NCI-H82 (cell line): ENCODE data around the gene MCC.
"Not testable (repeated sequence)": the region's sequence is repeated elsewhere in the genome, so short reads cannot be mapped to it uniquely, and the experiment has no call there.

Experiments used
- DNase-seq: peaks from one replicate; lab custom pipeline; 2025; lab: John Stamatoyannopoulos, UW

Gene MCC

DNA sequence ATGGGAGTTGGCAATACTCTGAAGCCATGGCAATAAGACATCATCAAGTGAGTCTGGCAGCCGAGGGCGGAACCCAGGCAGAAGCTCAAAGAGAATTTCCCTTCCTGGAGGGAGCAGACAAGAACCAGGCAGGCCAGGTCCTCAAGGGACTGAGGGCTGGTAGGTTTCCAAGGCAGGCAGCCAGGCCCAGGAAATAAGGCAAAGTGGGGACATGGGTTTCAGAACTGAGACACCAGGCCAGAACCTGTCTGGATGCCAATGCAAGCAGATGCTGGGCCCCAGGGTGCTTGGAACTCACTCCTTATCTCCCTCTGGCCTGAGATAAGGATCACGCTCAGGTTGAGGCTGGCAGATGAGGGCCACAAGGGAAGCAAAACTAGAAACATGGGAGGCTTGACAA lies 62.3 kb downstream of the MCC start:
- no peak for DNase-seq

DNA sequence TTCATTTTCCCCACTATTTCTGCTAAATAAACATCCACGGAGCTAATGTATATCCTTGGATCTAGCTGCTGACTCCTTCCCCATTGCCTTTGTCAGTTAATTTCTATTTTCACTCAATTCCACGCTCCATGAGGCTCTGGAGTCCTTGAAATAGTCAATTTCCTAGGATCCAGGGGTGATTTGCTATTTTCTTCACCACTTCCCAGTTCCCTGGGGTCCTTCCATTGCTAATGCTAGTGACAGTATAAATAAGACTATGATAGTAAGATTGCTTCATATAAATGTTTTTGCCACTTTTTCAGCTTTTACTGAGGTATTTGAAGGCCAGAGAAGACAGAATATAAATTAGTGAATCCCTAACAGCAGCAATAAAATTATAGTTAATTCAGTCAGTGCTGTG lies 66.6 kb downstream of the MCC start:
- DNase-seq: no peak

DNA sequence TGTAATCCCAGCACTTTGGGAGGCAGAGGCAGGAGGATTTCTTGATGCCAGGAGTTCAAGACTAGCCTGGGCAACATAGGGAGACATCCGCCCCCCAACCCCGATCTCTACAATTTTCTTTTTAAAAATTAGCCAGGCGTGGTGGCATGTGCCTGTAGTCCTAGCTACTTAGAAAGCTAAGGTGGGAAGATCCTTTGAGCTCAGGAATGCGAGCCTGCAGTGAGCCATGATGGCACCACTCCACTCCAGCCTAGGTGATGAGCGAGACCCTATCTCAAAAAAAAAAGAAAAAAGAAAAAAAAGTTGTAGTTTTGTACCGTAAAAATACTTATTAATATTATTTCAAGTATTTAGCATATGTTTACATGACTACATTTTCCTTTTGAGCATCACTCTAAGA lies 82.7 kb downstream of the MCC start:
- no peak for DNase-seq

DNA sequence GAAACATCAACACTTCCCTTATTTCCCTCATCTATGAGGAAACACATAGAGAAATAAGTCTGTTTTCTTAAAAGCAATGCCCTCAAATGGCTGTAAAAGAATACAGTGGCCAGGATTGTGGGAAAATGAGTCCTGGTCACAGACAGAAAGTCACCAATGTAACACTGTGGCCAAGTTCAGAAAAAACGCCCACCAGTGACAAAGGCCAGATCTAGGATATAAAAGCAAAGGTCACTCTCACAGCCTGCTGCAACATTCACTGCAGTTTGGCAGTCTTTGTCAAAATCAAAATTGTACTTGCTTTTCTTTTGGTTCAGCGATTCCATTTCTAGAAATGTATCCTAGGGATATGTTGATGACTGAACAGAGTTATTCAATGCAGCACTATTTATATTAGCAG lies 84.0 kb downstream of the MCC start:
- DNase-seq: no peak

DNA sequence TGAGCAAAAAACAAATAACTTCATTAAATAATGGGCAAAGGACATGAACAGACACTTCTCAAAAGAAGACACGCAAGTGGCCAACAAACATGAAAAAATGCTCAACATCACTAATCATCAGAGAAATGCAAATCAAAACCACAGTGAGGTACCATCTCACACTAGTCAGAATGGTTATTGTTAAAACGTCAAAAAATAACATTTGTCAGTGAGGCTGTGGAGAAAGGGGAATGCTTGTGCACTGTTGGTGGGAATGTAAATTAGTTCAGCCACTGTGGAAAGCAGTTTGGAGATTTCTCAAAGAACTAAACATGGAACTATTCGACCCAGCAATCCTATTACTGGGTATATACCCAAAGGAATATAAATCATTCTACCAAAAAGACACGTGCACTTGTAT lies 90.3 kb downstream of the MCC start:
- not testable (repeated sequence) for DNase-seq

DNA sequence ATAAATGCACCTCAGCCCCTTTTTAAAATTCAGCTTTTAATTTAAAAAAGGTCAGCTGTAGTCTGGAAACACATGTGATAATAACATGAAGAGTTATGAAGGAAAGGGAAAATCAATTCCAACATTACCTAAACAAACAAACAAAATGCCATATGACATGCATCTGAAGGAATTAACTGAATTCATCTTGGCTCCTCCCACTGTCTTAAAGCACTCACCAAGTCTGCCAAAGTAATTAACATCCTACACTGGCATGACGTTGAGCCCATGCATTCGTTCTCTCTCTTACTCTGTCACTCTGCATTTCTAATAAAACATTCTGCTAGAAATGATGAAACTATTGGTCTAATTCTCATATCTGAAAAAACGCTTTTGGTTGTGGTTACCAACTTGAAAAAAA lies 91.2 kb downstream of the MCC start:
- DNase-seq: peak; percentile 13

DNA sequence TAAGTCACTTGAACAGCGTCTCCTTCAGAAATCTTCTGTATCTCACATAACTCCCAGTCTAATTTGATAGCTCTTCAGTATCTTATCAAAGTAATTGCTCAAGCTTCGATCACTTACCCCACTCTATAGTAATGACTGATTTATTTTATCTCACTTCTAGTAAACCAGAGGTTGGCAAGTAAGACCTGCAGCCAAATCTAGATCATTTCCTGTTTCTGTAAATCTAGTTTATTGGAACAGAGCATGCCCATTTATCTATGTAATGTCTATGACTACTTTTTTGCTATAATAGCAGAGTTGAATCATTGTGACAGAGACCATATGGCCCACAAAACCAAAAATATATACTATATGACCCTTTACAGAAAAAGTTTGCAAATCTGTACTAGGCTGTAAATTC lies 93.6 kb downstream of the MCC start:
- no peak for DNase-seq

DNA sequence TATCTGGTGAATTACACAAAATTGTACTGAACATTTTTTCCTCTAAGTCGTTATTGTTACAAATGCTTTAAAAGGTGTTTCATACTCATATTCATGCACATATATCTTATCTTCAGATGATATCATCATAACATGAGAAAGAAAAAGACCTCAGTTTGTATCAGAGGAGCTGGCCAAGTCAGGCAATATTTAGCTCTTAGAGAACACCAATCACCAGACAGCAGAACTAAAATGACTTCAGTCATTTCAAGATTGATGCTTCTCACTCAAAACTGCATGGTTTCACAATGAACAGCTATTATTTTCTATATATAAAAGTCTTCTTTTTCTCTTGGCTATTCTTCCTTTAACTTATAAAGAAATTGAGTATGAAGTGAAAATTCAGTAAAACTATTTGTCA lies 98.0 kb downstream of the MCC start:
- DNase-seq: no peak

DNA sequence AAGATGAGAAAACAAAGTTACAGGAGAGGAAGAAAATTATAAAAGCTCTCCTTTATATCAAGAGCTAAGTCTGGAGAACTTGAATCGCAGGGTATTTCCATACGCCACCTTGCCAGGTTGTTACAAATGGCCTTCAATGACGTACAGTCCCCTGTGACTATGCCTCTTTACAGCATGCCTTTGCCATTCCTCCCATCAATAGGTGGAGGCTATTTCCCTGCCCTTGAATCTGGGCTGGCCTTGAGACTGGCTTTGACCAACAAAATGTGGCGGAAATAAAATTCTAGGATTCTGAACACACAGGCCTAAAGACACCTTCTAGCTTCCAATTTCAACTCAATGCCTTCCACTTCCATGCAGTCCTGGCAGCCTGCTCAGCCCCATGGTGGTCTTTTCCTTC lies 99.1 kb downstream of the MCC start:
- DNase-seq: no peak

DNA sequence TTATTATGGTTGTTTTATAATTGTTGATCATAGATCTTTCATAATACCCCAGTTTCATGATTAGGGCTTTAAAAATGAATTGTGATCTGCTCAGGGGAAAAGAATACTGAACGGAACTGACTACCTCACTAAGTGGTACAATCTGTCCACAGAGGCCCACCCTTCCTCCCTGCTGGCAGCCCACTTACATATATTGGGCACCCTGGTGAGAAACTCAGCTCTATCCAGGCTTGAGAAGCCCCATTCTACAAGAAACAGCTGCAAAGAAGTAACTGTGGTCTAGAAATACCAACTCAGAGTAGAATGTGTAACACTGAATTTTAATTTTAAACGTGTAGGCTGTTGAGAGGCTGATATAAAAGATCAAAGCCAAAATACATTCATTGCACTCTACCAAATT lies 100.4 kb downstream of the MCC start:
- DNase-seq: no peak

DNA sequence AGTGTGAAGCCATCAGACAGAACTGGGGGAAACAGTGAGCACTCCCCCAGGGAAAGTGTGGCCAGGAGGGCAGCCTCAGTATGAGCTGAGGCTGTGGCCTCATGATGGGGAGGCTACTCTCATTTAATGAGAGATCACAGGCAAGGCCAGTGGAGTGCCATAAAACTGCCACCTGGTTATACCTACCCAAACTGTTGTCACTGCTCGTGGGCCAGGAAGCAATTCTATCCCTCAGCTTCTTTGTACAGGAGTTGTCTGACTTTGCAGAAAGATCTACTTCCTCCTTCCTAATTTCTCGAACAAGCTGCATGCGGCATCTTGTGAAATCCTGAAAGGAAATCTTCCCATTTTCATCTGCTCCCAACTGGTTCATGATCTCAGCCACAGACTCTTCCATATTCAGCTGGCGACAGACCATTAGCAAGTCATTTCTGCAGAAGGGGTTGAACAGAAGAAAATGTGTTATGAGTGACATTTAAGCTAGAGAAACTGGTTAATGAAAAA lies 103.4 kb downstream of the MCC start:
- DNase-seq: no peak

DNA sequence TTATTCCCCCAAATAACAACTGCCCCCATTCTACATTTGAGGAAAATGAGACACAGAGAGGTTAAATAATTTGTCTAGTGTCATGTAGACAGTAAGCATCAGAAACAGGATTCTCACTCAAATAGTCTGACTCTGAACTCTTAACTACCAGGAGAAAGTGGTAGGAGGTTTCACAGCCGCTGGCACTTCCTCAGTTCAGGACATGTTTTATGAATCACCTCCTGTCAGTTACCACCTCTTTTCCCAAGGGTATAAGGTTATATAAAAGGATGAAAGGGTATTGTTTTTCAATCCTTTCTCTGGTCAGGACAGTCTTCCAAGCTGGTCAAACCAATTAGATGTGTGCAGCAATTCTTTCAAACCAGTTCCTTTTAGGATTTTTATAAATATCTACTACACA lies 105.5 kb downstream of the MCC start:
- DNase-seq: peak; percentile 3

DNA sequence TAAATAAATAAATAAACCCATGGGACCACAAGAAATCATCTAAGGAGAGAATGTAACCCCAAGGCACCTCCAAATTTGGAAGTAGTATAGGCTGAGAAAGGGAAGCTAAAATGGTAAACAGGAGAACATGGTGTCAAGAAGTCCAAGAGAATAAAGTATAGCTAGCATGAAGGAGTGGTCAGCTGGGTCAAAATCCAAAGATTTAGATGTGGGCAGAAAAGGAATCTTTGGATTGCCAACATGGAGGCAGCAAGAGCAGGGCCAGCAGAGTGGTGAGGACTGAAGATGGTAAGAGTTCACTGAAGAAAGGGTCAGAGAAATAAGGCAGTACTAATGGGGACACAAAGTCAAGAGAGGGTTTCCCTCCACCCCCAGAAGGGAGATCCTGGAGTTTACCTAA lies 106.5 kb downstream of the MCC start:
- DNase-seq: no peak

DNA sequence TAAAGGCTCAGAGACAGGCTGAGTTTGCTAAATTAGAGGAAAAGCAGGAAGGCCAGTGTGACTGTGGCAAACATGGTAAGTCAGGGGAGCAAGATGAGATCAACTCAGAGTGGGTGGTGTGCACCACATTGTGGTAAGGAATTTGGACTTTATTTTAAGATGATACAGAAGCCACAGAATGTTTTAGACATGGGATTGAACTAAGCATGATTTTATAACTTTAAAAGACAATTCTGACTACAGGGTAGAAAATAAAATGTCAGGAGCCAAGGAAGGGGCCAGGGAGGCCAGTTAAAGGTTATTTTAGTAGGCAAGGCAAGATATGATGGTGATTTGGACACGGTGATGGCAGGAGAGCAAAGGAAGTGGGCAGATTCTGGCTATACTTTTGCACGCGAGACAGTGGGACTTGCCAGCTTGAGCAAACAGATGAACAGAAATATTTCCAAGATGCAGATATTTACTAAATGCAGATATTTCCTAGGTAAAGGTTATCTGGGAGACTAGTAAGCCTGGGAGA lies 107.4 kb downstream of the MCC start:
- no peak for DNase-seq

DNA sequence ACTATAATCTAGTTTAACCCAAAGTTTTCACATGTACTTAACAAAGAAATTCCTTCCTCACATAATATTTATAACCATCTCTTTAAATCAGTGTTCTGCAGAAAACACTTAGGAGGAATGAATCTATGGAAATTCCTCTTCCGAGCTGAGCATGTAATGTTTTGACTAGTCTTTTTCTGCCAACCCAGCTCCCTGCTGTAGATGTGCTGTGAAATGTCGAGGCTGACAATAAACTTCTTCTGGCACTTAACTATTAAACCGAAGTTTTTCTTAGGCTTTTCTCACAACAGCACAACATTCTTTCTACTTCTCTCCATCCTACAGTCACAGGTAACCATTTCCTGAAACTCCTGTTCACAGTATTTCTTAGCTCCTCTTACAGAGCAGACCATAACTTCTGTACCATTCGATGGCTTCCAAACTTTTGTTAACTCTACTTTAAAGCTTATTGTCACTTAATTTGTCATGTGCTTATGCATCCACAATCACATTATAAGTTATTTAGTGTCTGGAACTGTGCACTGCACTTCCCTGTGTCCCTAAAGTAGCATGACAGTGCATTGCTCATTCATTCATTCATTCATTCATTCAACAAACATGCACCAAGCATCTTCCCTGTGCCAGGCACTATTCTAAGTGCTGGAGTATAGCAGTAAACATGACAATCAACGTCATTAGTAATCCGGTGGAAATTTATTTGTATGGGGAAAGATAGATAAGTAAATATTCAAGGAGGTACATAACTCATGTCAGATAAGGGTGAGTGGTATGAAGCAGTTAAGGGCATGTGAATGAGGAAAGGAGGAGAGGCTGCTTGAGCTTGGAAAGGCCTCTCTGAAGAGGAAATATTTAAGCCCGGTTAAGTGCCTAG lies 108.1 kb downstream of the MCC start:
- DNase-seq: no peak

DNA sequence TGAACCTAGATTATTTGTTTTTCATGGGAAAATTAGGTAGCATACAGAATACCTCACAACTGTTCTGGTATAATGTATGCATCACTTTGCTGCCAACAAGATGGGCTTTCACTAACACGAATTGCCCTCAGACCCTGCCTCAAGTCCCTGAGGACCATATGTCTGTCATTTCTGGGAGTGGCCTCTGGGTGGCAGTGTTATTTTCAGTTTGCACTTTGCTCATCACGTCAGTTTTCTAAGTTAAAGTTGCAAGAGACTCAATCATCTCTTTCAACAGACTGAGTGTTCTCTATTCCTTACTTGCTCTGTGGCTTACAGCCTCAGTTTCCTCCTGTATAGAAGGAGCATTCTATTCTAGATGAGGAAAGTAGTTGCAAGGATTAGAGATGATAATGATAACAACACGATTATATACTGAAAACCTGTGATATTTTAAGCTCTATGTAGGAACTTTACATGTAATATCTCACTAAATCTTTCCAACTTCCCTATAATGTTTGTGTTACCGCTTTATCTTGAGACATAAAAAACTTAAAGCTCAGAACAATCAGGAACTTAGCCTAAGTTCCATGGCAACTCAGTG lies 109.2 kb downstream of the MCC start:
- DNase-seq: peak; percentile 83

DNA sequence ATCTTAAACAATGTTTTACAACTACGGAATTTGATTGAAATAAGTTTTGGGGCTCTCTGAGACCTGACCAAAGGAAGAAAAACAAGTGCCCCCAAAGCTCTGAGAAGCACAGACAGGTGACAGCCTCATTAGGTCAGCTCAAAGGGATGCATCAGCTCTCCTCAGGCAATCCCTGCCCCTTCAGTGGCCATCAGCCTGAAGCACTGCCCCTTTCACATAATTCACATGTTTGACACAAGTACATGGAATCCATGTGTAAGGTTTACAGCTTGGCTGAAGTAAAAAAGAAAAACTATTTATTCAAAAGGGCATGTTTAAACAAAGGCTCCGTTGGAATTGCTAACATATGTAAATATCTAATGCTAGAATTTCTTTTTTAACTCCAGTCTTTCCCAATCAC lies 109.7 kb downstream of the MCC start:
- DNase-seq: no peak

DNA sequence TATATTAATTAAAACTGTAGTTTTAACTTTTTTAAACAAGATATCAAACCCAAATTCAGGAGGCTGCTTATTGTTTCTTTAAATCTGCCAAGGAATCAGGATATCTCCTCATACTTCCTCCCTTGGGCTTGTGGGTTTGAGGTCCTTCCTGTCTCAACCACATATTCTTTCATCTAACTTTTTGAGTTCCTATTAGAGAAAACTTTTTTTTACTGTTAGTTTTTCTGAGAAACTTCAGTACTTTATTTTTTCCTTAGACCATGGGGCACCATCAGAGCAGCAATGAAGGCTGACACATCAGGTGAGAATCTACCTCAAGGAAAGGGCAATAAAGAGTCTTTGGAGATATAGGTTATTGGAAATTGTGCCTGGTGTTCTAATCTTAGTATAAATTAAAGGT lies 110.2 kb downstream of the MCC start:
- DNase-seq: no peak

DNA sequence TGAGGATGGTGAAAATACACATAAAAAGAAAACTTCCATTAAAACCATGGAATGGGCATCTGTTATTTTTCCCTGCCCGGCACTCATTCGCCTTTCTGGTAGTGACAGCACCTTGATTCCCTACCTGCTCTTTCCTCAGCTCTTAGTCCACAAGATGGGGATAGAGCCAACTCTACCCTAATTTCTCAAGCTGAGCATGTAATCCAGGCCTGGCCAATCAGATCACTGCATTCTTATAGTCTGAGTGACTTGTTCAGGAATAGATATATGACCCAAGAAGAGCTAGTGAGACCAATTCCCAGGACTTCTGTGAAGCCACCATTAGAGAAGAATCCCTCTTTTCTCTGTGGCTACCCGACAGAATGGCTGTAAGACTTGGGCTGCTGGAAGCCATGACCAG lies 111.6 kb downstream of the MCC start:
- no peak for DNase-seq

DNA sequence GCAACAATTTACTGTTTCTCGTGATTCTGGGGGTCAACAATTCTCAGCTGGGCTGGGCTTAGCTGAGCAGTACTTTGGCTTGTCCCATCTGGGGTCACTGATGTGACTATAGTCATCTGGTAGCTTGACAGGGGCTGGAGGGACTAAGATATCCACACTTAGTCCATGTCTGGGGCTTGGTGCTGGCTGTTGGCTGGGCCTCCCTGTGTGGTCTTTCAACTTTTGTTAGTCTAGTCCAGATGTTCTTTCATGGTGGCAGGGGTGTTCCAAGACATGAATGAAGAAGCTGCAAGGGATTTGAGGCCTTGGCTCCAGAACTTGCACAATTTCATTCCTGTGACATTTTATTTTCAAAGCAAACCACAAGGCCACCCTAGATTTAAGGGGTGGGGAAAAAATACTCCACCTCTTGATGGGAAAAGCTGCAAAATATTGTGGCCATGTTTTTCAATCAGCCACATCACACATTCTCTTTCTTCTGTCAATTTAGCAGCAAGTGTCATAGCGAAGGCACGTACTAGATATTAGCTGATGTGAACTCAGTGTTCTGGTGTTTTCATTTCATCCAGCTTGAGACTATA lies 112.7 kb downstream of the MCC start:
- no peak for DNase-seq

DNA sequence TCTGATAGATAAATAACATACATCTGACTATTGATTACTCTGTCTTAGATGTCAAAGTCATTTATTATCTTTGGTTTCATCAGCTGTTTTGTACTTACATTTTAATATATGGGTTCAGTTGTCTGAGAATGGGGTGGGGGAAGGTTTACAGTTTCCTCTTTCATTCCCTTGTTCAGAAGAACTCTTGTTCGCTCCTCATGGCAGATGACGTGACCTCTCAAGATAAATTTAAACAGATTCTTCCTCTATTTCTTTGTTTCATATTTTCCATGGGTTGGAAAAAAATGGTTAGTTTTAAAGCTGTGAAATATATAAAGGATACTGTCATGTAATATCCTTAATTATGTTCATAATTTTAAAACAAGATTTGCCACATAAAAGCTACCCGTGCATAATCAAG lies 114.8 kb downstream of the MCC start:
- no peak for DNase-seq

DNA sequence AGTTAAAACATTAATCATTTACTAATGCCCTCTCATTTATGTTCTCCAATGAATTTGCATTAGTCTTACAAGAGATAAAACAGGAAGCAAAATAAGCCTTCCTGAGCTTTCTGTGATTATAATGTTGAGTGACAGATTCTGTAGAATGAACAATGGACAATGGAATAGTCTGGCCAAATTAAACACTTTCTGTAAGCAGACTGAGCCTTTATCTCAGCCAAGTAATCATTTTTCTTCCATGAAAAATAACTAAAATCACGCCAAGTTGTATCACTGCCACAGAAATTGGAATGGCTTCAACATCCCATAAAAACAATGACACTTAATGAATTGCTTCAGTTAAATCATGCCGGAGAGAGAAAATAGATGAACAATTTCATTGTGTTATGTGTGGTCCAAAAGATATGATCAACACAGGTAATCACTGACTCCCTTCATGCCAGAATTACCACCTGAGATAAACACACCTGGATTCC lies 116.5 kb downstream of the MCC start:
- DNase-seq: no peak

DNA sequence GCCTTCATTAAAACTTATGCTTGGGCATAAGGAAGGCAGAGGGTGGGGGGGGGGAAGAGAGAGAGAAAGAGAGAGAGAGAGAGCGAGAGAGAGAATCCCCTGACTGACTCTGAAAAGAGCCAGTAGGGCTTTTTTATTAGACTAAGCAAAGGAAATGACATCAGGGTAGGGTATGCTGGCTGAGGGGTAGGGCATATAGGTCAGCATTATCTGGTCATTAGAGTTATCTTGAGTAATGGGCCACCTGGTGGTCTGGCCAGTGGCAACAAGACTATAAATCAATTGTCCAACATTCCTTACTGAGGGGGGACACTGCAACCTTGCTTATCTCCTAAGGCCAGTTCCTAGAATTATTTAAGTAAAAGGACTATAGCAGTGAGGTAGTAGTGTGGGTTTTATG lies 120.7 kb downstream of the MCC start:
- peak; percentile 21 for DNase-seq
